HG03575 (cell line): Measurements from ENCODE around the gene RPL15.
"Not testable (repeated sequence)": the region's sequence is repeated elsewhere in the genome, so short reads cannot be mapped to it uniquely, and the experiment has no call there.

Experiments used
- ATAC-seq: cut with Tn5 transposase; IDR thresholded peaks from one replicate; pipeline ENCODE4 v1.9.1; 2021; ENCODE audit not compliant: unreplicated experiment, insufficient number of reproducible peaks, low FRiP score; ENCODE audit errors: extremely low read depth

RPL15 gene

DNA sequence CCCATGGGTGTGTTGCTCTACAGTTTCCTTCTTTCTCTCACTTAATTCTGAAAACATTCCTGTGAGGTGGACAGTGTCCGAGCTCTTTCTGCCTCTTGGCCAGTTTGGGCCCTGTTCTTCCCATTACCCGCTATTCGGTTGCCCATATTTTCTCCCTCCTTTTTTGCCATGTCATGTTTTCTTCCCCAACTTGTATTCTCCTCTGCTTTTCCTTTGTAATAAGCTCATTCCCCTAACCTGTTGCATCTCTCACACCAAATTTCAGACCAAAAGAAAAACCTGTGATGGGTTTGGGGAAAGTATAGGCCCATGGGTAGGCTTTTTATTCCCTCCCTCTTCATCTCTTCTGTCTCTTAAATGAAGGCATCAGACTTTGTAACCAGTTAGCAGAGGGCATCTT lies 30.6 kb upstream of the RPL15 start:
- ATAC-seq, result no peak

DNA sequence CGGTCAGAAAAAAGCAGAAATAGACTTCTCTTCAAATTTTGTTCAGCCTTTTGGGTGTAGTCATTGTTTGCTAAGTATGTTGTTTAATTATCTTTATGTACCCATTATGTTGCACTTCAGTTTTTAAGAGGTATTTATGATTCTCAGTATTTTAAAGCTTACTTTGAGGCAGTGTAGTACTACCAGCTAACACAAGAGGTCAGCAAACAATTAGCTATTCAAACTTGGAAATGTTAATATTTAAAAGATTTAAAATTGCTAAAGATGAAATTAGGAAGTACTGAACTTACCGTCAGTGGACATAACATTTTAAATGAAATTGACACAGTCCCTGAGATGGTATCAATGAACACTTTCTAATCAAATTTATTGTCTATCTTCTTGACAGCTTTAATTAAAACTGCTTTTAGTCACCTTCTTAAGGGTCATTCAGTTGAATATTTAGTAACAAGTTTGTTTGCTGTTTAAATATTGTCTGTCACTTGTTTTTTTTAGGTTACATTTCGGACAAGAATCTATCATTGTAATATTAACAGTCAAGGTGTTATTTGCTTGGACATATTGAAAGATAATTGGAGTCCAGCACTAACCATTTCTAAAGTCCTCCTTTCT lies 28.2 kb upstream of the RPL15 start:
- ATAC-seq, result no peak

- no peak for ATAC-seq
These were observed 27.5 kb upstream of the RPL15 start for GRCh38 chr3:23889386-23889785.

- ATAC-seq, result no peak
These were observed 27.0 kb upstream of the RPL15 start for GRCh38 chr3:23889950-23890349.

GRCh38 chr3:23894254-23895061 lies 22.5 kb upstream of the RPL15 start:
- no peak for ATAC-seq

DNA sequence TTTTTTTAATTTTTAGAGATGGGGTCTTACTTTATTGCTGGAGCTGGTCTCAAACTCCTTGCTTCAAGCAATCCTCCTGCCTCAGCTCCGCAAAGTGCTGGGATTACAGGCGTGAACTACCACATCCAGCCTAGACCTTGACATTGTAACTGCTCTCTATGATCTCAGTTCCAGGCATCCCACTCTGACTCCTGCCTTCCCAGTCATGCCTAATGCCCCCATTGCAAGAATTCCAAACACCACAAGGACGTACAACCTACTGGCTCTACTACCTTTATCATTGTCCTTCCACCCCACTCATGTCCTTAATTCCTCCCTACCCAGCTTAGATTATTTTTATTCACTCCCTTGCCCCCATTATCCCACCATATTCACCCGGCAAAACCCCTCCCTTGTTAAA lies 21.8 kb upstream of the RPL15 start:
- no peak for ATAC-seq

DNA sequence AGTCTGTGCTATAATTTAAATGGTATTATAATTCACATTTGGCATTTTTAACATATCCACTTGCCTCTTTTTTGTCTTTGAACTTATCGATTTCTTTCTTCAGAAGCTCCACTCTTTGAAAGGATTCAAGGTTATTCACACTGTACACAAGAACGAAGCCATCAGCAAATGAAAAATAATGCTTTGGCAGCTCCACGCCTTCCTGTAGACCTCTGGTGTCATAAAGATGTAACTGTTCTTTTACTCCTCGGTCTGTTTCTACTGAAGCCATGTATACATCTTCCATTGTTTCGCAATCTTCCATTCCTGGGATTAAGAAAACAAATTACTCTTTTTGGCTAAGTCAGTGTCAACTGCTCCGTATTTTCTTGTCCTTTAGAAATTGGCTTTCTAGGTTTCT lies 16.2 kb upstream of the RPL15 start:
- no peak for ATAC-seq

- no peak for ATAC-seq
These were observed 12.4 kb upstream of the RPL15 start for GRCh38 chr3:23904545-23904944.

DNA sequence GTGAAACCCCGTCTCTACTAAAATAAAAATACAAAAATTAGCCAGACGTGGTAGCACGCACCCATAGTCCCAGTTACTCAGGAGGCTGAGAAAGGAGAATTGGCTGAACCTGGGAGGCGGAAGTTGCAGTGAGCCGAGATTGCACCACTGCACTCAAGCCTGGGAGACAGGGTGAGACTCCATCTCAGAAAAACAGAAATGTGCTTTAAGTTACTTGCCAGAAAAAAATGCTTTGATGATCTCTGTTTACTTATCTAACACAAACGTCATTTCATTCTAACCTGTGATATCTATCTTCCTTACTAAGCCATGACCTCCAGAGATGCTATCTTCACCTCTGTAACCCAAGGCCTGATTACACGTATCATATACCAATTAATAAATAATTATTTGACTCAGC lies 7.6 kb upstream of the RPL15 start:
- no peak for ATAC-seq

DNA sequence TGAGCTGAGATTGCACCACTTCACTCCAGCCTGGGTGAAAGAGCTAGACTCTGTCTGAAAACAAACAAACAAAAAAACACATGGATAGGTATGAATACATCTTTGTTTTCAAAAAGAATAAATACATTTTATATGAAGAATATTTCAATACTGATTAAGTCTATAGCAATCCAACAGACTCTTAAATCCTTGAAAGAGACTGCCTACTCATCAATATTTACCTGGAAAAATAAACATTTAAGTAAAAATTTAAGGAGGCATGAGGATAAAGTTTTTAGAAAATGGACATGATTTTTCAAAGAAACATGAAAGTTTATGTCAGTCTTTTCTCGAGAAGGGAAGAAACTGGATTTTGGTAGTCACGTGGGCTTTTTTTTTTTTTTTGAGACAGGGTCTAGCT lies 5.5 kb upstream of the RPL15 start:
- ATAC-seq, result no peak

- ATAC-seq, result not testable (repeated sequence)
These were observed 4.6 kb upstream of the RPL15 start for GRCh38 chr3:23912335-23912734.

GRCh38 chr3:23913182-23913581 lies 3.8 kb upstream of the RPL15 start:
- ATAC-seq, result no peak

DNA sequence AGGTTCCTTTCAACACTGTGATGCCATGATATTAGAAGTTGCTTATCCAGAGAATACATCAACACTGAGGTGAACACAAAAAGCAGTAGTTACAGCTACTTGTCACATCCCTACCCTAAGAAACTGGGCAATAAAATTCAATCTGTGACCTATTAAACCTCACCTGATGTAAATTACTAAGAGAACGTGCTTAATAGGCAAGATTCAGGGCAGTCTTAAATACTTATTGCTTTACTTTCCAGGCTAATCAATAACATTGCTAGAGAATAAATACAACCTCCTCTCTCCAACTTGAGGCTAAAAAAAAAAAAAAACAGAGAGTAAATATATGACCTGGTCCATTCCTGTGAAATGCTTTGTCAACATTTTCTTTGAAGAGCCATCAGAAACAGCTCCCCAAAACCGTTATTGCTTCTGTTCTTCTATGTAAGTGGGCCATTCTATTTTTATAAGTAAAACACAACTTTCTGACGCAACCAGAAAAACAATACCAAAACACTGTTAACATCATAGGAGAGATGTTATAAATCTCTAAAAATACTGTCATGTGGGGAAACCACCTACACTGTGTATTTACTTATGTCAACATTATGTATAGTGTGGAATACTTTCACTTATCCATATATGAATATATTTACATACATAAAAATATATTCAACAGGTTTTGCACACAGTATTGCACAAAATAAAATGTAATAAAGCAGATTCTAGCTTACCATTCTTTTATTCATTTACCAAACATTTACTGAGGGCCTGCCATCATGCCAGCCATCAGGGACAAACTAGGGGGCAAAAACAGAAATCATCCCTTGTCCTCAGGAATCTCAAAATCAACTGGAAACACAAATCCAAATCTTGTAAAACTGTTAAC lies 2.8 kb upstream of the RPL15 start:
- no peak for ATAC-seq

DNA sequence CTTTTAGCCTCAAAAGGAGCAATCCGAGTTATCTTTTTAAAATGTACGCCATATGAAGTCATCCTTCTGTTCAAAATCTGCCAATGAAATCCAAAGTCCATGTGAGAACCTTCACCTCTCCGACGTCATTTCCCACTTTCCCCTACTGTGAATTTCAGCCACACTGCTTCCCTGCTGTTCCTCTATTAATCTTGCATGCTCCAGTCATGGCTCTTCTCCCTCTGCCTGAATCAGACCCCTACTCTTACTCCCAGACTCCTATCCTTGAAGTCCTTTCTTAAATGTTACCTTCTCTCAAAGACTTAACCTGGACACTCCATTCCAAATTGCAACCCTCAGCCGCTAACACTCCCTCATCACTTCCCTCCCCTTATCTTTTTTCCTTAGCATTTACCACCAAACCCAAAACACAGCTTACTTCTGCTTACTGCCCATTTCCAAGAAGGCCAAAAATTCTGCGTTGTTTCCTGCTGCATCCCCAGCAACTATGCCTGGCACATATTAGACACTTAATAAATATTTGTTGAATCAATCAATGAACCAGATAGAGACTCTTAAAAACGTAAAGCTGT lies 1.3 kb upstream of the RPL15 start:
- no peak for ATAC-seq

DNA sequence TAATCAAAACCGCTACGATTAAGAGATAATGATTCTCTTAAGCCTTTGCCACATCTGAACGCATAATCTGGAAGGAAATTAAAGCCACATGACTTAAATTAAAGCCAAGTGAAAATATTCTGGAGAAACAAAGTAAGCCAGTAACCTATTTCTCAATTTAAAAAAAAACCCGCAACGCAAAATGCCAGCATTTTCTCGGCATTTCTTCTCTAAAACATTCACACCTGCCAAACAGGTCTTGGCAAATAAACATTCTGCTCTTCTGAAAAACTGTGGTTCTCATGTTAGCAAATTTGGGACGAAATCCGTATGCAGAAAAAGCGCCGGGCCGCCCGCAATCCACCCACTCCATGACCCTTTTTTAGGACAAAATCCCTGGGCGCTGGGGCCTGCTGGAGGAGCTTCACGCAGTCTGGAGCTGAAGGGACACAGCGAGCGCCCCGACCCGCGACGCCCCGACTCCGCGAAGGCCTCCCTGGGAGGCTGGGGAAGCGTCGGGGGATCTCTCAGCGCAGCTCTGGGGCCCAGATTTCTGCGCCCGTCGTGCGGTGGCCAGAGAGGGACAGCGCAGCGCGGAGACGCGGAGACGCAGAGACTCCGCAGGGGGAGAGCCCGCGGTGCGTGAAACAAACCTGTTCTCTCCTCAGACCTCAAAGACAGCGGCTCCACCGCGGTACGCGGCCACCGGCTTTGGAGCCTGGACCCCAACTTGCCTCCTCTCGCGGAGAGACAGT lies 613 bp upstream of the RPL15 start:
- ATAC-seq, result peak; percentile 24

DNA sequence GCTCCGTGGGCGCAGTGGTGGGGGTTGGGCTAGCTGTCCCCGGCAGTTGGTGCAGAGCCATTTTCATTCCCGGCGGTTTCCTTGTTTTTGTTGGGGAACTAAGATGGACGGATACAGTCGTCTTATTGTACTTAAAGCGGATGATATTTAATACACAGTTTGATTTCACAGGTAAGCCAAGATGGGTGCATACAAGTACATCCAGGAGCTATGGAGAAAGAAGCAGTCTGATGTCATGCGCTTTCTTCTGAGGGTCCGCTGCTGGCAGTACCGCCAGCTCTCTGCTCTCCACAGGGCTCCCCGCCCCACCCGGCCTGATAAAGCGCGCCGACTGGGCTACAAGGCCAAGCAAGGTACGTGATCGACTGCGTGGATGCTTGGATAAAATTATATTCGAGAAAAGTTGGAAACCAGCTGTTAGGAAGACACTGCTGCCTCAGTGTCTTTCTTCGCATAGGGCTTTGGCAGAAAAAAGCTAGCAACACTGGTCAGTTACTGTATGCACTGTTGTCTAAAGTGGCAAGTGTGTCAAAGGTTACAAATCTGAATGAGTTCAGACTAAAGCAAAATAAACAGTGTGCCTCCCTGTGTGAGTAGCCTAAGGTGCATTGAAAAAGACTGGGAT lies 859 bp downstream of the RPL15 start:
- ATAC-seq, result not testable (repeated sequence)

GRCh38 chr3:23918331-23918730 lies 1.4 kb downstream of the RPL15 start:
- not testable (repeated sequence) for ATAC-seq

- ATAC-seq, result no peak
These were observed 2.7 kb downstream of the RPL15 start for GRCh38 chr3:23919628-23920027.
